IPS DF 6.9 (cell line): Measurements from ENCODE around the gene NKAIN2.

Experiments used
- DNase-seq: peaks from one replicate; pipeline ENCODE4 v3.0.0-alpha.2; 2013; ENCODE audit warnings: low read depth, low spot score
- H3K27ac ChIP-seq: one replicate; pipeline ENCODE4 v1.5.1; 2013; ENCODE audit warnings: low read length, control low read depth
- H3K27me3 ChIP-seq: 2 replicates; pipeline ENCODE4 v1.6.1; 2013; ENCODE audit warnings: mild to moderate bottlenecking, low read length; ENCODE audit not compliant: control insufficient read depth, insufficient read depth
- H3K36me3 ChIP-seq: 2 replicates; pipeline ENCODE4 v1.6.1; 2013; ENCODE audit warnings: low read length; ENCODE audit not compliant: control insufficient read depth, insufficient read depth
- H3K4me1 ChIP-seq: 2 replicates; pipeline ENCODE4 v1.6.1; 2013; ENCODE audit warnings: low read length; ENCODE audit not compliant: control insufficient read depth, insufficient read depth
- H3K4me3 ChIP-seq: 2 replicates; pipeline ENCODE4 v1.5.1; 2013; ENCODE audit warnings: mild to moderate bottlenecking, low read length
- H3K9me3 ChIP-seq: 2 replicates; pipeline ENCODE4 v1.6.1; 2013; ENCODE audit warnings: low read length, inconsistent platforms; ENCODE audit not compliant: control insufficient read depth, insufficient read depth
- WGBS: extraction: QIAGEN DNeasy Blood & Tissue Kit; methylation state at CpG from one replicate; pipeline ENCODE4 v1.1.7; 2013; ENCODE audit warnings: mixed read lengths, missing lambda C conversion rate; ENCODE audit not compliant: insufficient read length, insufficient coverage; 5-methylcytosine and 5-hydroxymethylcytosine counted together

The NKAIN2 gene

DNA sequence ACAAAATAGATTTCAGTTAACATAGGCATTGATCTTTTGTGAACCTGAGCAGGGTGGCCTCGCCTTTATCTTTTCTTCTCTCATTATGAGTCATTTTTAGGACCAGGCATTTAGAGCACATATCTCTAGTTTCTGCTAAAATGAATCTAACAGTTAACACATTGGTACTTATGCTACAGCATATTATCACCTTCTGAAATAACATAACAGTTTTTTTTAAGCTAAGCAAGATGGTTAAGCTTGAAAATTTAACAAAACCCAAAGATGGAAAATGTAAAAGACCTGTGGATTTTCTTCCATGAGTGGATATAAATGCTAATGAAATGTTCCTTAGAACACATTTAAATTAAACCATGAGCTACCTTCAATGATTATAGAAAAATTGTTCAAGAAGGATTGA, 671.5 kb downstream of the NKAIN2 start:
- WGBS: no CpG with 5 or more reads among the region's 1 CpG
- H3K27ac ChIP-seq: no peak overlapping the region
- H3K27me3 ChIP-seq: no peaks in the 10 kb centered on the region
- no peak overlapping the region for H3K4me3 ChIP-seq
- no peaks in the 10 kb centered on the region for H3K36me3 ChIP-seq
- no peaks in the 10 kb centered on the region for H3K4me1 ChIP-seq
- no peaks in the 10 kb centered on the region for H3K9me3 ChIP-seq
- no peak for DNase-seq

DNA sequence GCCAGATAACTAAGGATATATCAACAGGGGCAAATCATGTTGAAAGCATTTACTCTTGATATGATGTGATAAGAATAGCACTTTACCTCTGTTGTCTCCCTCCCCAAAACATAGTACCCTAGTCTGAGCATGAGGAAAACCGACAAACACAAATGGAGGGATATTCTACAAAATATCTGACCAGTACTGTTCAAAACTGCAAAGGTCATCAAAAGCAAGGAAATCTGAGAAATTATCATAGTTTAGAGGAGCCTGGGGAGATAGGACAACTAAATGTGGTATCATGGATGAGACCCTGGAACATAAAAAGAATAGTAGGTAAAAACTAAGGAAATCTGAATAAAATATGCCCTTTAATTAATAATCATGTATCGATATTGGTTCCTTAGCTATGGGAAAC, 675.2 kb downstream of the NKAIN2 start:
- no peaks in the 10 kb centered on the region for H3K27me3 ChIP-seq
- no peak for DNase-seq
- H3K27ac ChIP-seq: no peak overlapping the region
- H3K36me3 ChIP-seq: no peaks in the 10 kb centered on the region
- H3K9me3 ChIP-seq: no peaks in the 10 kb centered on the region
- no peak overlapping the region for H3K4me3 ChIP-seq
- no peaks in the 10 kb centered on the region for H3K4me1 ChIP-seq
- no CpG with 5 or more reads among the region's 2 CpGs for WGBS

DNA sequence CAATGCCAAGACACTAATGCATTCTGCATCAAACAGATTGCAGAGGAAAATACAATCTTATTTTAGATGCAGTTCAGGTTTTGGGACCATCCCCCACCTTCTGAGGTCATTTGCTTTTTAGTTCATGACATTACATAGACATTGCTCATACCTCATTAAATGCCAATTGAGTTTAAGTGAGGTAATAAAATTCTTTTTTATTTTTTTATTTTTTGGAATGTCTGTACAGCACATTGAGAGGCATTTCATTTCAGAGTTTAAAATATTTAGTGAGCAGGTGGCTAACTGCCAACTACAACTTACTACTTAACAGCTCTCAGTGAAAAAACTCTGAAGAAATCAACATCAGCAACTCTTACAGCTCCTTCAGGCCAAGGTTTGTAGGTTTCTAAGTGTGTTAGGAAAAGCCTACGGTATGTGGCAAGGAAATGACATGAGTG, 676.3 kb downstream of the NKAIN2 start:
- no peaks in the 10 kb centered on the region for H3K36me3 ChIP-seq
- DNase-seq: no peak
- no peaks in the 10 kb centered on the region for H3K27me3 ChIP-seq
- no peak overlapping the region for H3K27ac ChIP-seq
- no peak overlapping the region for H3K4me3 ChIP-seq
- no peaks in the 10 kb centered on the region for H3K4me1 ChIP-seq
- no peaks in the 10 kb centered on the region for H3K9me3 ChIP-seq
- no CpG with 5 or more reads among the region's 1 CpG for WGBS

DNA sequence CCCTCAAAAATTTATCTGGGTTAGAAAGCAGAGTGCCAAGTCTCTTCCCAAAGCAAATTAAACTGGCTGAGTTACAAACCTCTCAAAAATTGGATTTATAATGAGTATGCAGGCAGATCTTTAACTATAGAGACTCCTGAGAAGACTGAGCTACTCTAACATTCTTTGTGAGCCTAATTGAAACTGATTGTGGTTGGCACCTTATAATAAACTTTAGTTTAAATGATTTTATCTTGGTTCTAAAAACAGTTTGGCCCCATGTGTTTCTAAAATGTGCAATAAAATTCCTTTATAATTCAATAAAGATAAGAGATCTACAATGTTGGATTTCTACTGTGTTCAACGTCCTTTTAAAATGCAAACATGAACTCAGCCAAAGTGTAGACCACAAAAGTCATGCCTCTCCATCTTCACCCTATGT, 678.4 kb downstream of the NKAIN2 start:
- no CpG with 5 or more reads among the region's 1 CpG for WGBS
- Histone ChIP-seq H3K9me3 (no peaks in the 10 kb centered on the region), H3K27me3 (no peaks in the 10 kb centered on the region), H3K36me3 (no peaks in the 10 kb centered on the region), H3K27ac (no peak overlapping the region), H3K4me3 (no peak overlapping the region), H3K4me1 (no peaks in the 10 kb centered on the region)
- DNase-seq: no peak

DNA sequence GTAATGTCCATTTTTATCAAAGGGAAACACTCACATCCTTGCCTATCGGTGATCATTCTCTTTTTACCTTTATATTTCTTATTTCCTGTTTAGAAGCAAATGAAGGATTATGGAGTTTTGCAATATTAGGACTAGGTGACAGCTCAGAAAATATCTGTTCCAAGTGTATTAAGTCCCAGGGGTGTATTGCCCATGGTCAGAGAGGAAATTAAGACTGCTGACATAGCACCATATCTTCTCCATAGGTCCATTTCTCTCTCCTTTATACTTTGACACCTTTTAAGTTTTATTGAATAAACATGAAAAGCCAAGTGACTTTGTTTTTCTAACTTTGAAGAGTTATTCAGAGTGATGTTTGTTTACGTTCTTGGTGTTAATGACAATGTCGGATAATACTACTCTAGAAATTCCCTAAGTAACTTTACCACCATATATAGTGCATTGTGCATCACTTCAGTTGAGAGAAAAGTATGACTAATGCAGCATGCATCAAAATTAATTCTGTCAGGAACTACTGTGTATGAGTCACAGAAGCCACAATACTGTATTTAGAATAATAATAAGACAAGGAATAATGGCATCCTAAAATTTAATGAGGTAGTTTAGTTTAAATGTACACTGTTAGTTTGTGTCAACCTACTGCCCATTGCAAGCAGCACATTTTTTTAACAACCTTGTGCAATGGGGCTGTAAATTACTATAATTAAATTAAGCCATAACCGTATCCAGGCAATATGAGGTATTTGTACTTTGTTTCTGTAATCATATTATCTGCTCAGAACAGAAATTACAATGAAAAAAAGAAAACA, 684.2 kb downstream of the NKAIN2 start:
- Histone ChIP-seq H3K4me1 (no peaks in the 10 kb centered on the region), H3K27me3 (no peaks in the 10 kb centered on the region), H3K4me3 (no peak overlapping the region), H3K27ac (no peak overlapping the region), H3K9me3 (no peaks in the 10 kb centered on the region), H3K36me3 (no peaks in the 10 kb centered on the region)
- WGBS: no CpG with 5 or more reads among the region's 4 CpGs
- DNase-seq: no peak

DNA sequence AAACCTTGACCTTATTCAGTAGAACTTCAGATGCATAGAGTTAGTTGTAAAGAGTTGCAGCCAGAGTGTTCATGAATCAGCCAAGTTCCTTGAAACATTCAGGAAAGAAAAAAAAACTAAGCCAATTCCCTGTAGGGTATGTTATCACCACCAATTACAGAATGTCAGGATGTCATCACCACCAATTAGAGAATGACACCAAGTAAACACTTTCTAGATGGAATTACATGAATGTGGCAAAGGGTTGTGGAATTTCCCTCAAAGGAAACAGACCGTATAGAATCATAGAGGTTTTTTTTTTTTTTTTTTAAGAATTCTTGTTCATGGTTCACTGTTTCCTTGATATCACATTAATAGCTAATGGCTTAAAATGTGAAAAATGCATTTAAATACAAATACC, 686.5 kb downstream of the NKAIN2 start:
- Histone ChIP-seq H3K9me3 (no peaks in the 10 kb centered on the region), H3K36me3 (no peaks in the 10 kb centered on the region), H3K4me3 (no peak overlapping the region), H3K4me1 (no peaks in the 10 kb centered on the region), H3K27ac (no peak overlapping the region), H3K27me3 (no peaks in the 10 kb centered on the region)
- no peak for DNase-seq
- no CpG with 5 or more reads among the region's 1 CpG for WGBS

DNA sequence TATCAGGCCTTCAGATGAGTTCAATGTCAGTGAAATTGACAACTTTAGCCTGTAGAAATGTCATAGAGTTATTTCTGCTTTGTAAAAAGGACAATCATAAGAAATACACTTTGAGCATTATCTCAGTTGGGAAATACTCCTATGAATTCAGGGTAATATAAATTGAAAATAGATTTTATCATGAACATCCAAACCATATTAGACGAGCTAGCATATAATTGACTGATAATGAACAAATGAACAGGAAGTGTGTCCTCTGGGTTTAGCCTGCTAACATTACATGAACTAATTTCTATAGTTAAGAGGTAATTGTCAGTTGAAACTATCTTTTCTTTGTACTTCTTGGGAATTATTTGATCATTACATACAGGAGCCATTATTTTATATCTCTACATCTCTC, 689.6 kb downstream of the NKAIN2 start:
- no peaks in the 10 kb centered on the region for H3K9me3 ChIP-seq
- no CpG with 5 or more reads among the region's 1 CpG for WGBS
- H3K4me3 ChIP-seq: no peak overlapping the region
- DNase-seq: no peak
- no peaks in the 10 kb centered on the region for H3K27me3 ChIP-seq
- H3K4me1 ChIP-seq: peaks cover 2% of the 10 kb centered on the region; the same call in 1 of the 2 replicates
- H3K27ac ChIP-seq: no peak overlapping the region
- H3K36me3 ChIP-seq: no peaks in the 10 kb centered on the region

DNA sequence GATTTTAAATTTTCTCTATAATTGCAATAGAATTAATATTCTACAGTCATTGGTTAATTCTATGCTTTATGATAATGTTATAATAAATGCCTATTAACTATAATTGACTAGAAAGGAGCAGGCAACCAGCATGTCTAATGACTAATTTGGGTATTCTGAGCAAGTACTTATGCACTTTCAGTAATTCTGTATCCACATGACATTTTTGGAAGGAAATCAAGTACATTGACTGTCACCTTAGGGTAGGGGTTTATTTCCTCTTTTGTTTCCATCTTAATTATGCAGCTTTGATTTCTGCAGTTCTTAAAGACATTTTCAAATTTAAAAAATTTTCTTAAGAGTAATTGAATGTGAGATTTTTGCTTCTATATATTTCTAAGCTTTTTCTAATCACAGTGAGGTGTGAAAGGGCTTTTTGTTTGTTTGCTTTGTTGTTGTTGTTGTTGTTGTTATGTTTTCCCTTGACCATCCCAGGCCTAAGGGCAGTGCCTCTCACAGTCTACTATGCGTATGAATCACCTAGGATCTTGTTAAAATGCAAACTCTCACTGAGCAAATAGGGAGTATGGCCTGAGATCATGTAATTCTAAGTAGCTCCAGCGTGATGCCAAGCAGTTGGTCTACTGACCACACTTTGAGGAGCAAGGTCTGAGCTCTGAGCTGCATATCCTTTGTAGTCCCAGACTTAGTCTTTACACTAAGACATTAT, 691.4 kb downstream of the NKAIN2 start:
- DNase-seq: no peak
- no peaks in the 10 kb centered on the region for H3K27me3 ChIP-seq
- H3K4me1 ChIP-seq: peaks cover 2% of the 10 kb centered on the region; the same call in 1 of the 2 replicates
- no peak overlapping the region for H3K27ac ChIP-seq
- no peaks in the 10 kb centered on the region for H3K36me3 ChIP-seq
- no peak overlapping the region for H3K4me3 ChIP-seq
- H3K9me3 ChIP-seq: no peaks in the 10 kb centered on the region
- WGBS: no CpG with 5 or more reads among the region's 2 CpGs

DNA sequence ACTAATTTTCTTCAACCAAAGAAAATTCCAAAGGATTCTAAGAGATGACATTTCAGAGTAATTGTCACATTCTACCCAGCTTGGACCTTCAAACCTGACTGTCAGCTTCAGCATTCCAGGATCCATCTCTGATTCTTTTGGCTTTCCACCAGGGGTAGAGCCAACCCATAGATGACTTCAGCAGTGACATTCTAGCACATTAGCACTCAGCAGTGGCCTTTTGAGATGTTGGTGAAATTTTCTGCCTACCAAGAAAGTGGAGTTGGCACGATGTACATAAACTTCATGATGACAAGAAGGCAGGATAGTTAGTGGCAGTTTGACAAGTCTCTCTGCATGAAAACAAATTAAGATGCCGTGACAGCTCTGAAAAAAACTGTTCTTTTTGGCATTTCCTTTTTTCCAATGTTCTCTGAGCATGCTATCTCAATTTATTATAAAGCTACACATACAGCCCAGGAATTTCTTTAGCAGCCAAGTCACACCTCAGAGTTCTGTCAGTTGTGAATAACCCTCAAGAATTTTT, 692.1 kb downstream of the NKAIN2 start:
- H3K9me3 ChIP-seq: no peaks in the 10 kb centered on the region
- no peaks in the 10 kb centered on the region for H3K27me3 ChIP-seq
- no CpG with 5 or more reads among the region's 2 CpGs for WGBS
- H3K27ac ChIP-seq: no peak overlapping the region
- H3K4me3 ChIP-seq: no peak overlapping the region
- DNase-seq: no peak
- H3K4me1 ChIP-seq: peaks cover 2% of the 10 kb centered on the region; the same call in 1 of the 2 replicates
- no peaks in the 10 kb centered on the region for H3K36me3 ChIP-seq

DNA sequence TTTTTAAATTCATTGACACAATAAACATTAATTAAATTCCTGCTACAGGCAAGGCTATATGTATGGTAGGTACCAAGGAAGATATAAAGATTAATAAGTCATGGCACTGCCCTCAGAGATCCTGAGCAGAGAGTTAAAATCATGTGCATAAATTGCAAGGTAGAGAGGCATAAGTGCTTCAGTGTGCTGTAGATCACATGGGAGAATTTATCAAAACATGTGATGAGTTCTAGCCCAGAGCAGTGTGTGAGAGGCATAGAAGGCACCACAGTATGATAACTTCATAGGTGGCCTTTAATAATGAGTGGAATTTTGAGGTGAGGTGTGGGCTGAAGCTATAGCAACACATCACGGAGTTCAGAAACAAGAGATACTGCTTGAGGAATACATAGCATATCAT, 692.7 kb downstream of the NKAIN2 start:
- WGBS: no CpG with 5 or more reads among the region's 1 CpG
- no peaks in the 10 kb centered on the region for H3K36me3 ChIP-seq
- H3K27ac ChIP-seq: no peak overlapping the region
- H3K4me1 ChIP-seq: peaks cover 2% of the 10 kb centered on the region; the same call in 1 of the 2 replicates
- H3K27me3 ChIP-seq: no peaks in the 10 kb centered on the region
- no peak overlapping the region for H3K4me3 ChIP-seq
- H3K9me3 ChIP-seq: no peaks in the 10 kb centered on the region
- DNase-seq: no peak
